T-helper 22 cell (primary cell): ENCODE measurements around the gene TXNIP.

Experiments used
- DNase-seq: peaks from one replicate; pipeline ENCODE4 v3.0.0-alpha.2; 2020; ENCODE audit warnings: low read depth

The TXNIP gene

GRCh38 chr1:145985502-145986439 lies 10.6 kb downstream of the TXNIP start:
- DNase-seq = no peak

GRCh38 chr1:145985129-145985501 lies 11.3 kb downstream of the TXNIP start:
- DNase-seq = no peak

- no peak for DNase-seq
Observed at GRCh38 chr1:145983960-145984830, 12.2 kb downstream of the TXNIP start.

- DNase-seq = no peak
Observed at GRCh38 chr1:145983206-145983675, 13.1 kb downstream of the TXNIP start.

GRCh38 chr1:145982010-145982723 lies 14.2 kb downstream of the TXNIP start:
- no peak for DNase-seq

GRCh38 chr1:145980457-145980994 lies 15.9 kb downstream of the TXNIP start:
- DNase-seq = no peak

- DNase-seq = no peak
Observed at GRCh38 chr1:145979746-145980456, 16.5 kb downstream of the TXNIP start.

GRCh38 chr1:145978854-145979745 lies 17.3 kb downstream of the TXNIP start:
- peak; percentile 75 for DNase-seq

- no peak for DNase-seq
Observed at GRCh38 chr1:145978471-145978853, 17.9 kb downstream of the TXNIP start.

- peak; percentile 52 for DNase-seq
Observed at GRCh38 chr1:145977486-145978470, 18.6 kb downstream of the TXNIP start.

- DNase-seq = no peak
Observed at GRCh38 chr1:145977016-145977415, 19.4 kb downstream of the TXNIP start.

GRCh38 chr1:145975216-145975615 lies 21.2 kb downstream of the TXNIP start:
- no peak for DNase-seq

GRCh38 chr1:145974721-145975120 lies 21.7 kb downstream of the TXNIP start:
- DNase-seq = no peak

GRCh38 chr1:145972580-145972979 lies 23.8 kb downstream of the TXNIP start:
- no peak for DNase-seq

GRCh38 chr1:145967288-145967687 lies 29.1 kb downstream of the TXNIP start:
- no peak for DNase-seq

GRCh38 chr1:145965119-145965744 lies 31.1 kb downstream of the TXNIP start:
- no peak for DNase-seq

GRCh38 chr1:145964328-145965118 lies 31.9 kb downstream of the TXNIP start, which contains the start of the genes ANKRD34A and POLR3GL:
Gene ANKRD34A (minus strand): TSS chr1:145964575. CDS start chr1:145961759, 2,816 bp downstream.
Gene POLR3GL (plus strand): TSS chr1:145964690. CDS start chr1:145974866, 10,176 bp downstream.
- peak; percentile 89 for DNase-seq
